HL-60 (cell line): ENCODE results near the gene REEP3.

ENCODE experiments used
- DNase-seq, 2 experiments: peaks; one replicate each; pipeline ENCODE4 v3.0.0-alpha.2; 2010 to 2020; ENCODE audit warnings: low read depth in 1 of 2, low spot score in 1 of 2
- H3K27ac ChIP-seq: fragments of 250-450 bp; sonication (Bioruptor Pico); replicated peaks from 2 replicates; pipeline ENCODE4 v1.5.1; 2020; ENCODE audit warnings: mild to moderate bottlenecking, moderate library complexity
- H3K27me3 ChIP-seq: fragments of 250-450 bp; sonication (Bioruptor Pico); 2 replicates; pipeline ENCODE4 v1.5.1; 2021; ENCODE audit warnings: mild to moderate bottlenecking, moderate library complexity; ENCODE audit not compliant: insufficient read depth, poor library complexity, severe bottlenecking
- H3K4me3 ChIP-seq: replicated peaks from 2 replicates; pipeline ENCODE4 v1.5.1; 2011; ENCODE audit warnings: mild to moderate bottlenecking, control low read depth, low read length; ENCODE audit not compliant: insufficient read depth
- GABPA ChIP-seq: IDR thresholded peaks from 2 replicates; pipeline ENCODE4 v1.6.1; 2012; ENCODE audit warnings: low read depth
- POLR2AphosphoS5 ChIP-seq: IDR thresholded peaks from 2 replicates; pipeline ENCODE4 v1.6.1; 2012; ENCODE audit warnings: low read depth
- SPI1 ChIP-seq: IDR thresholded peaks from 2 replicates; pipeline ENCODE4 v1.6.1; 2012; ENCODE audit warnings: low read depth, mild to moderate bottlenecking, borderline replicate concordance
- TF ChIP-seq, protein P1 (sequence below): IDR thresholded peaks from 2 replicates; pipeline ENCODE4 v1.6.1; 2012; ENCODE audit warnings: low read depth; ENCODE audit not compliant: insufficient replicate concordance
- TF ChIP-seq, protein P2 (sequence below): IDR thresholded peaks from one replicate; pipeline ENCODE4 v1.5.1; 2011; ENCODE audit warnings: low read length, control low read depth, inconsistent platforms; ENCODE audit not compliant: insufficient read depth

REEP3 gene

DNA sequence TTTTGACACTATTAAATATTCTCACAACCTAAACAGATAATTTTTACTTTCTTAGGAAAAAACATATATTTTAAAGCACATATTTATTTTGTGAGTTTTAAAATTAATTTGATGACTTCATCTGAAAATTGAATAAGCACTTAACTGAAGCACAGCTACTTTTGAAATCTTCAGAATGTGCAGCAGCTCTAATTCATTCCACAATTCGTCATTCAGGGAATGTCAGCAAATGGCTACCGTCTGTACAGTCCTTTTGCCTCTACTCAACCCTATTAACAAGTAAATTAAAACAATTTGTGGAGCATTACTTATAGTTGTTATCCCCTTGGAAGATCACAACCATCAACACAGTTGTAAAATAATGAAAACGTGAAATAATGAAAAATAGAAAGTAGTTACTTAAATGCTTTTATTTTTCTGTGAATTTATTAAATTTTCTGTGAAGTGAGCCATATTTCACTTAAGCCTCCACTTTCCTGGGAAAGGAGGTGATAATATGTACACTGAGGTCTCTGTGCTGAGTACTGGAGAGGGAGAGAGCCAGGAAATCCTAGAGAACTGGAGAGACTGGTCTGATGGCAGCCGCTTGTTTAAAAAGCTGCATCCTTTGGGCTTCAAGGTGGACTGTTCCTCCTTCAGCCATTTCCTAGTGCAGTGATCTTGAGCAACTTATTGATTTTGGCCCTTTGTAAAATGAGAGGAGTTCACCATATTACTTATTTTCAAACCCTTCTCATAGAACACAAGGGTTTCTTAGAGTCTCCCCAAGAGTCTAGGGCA lies 70.6 kb downstream of the REEP3 start:
- DNase-seq, result no peak
- Histone ChIP-seq H3K27ac (no peak overlapping the region), H3K27me3 (no peaks in the 10 kb centered on the region)

DNA sequence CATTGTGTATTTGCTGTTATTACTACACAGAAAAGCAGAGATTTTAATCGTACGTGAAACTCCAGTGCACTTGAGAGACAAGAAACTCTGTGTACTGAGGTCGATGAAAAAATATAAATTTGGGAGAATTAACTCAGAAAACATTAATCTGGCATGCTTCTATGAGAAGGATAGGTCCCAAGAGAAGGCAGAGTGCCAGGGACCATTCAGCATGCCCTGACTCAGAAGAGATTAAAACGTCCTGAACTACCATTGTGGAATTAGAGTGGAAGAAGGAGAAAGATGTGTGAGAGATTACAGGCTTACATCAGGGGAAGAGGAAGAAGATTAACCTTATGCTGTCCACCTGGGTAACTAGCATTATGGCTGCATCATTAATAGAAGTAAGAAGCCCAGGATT lies 72.4 kb downstream of the REEP3 start:
- no peak for DNase-seq
- TF ChIP-seq, protein P1, sequence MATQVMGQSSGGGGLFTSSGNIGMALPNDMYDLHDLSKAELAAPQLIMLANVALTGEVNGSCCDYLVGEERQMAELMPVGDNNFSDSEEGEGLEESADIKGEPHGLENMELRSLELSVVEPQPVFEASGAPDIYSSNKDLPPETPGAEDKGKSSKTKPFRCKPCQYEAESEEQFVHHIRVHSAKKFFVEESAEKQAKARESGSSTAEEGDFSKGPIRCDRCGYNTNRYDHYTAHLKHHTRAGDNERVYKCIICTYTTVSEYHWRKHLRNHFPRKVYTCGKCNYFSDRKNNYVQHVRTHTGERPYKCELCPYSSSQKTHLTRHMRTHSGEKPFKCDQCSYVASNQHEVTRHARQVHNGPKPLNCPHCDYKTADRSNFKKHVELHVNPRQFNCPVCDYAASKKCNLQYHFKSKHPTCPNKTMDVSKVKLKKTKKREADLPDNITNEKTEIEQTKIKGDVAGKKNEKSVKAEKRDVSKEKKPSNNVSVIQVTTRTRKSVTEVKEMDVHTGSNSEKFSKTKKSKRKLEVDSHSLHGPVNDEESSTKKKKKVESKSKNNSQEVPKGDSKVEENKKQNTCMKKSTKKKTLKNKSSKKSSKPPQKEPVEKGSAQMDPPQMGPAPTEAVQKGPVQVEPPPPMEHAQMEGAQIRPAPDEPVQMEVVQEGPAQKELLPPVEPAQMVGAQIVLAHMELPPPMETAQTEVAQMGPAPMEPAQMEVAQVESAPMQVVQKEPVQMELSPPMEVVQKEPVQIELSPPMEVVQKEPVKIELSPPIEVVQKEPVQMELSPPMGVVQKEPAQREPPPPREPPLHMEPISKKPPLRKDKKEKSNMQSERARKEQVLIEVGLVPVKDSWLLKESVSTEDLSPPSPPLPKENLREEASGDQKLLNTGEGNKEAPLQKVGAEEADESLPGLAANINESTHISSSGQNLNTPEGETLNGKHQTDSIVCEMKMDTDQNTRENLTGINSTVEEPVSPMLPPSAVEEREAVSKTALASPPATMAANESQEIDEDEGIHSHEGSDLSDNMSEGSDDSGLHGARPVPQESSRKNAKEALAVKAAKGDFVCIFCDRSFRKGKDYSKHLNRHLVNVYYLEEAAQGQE, result no peak
- TF ChIP-seq POLR2AphosphoS5 (no peak), SPI1 (no peak), GABPA (no peak)
- TF ChIP-seq, protein P2, sequence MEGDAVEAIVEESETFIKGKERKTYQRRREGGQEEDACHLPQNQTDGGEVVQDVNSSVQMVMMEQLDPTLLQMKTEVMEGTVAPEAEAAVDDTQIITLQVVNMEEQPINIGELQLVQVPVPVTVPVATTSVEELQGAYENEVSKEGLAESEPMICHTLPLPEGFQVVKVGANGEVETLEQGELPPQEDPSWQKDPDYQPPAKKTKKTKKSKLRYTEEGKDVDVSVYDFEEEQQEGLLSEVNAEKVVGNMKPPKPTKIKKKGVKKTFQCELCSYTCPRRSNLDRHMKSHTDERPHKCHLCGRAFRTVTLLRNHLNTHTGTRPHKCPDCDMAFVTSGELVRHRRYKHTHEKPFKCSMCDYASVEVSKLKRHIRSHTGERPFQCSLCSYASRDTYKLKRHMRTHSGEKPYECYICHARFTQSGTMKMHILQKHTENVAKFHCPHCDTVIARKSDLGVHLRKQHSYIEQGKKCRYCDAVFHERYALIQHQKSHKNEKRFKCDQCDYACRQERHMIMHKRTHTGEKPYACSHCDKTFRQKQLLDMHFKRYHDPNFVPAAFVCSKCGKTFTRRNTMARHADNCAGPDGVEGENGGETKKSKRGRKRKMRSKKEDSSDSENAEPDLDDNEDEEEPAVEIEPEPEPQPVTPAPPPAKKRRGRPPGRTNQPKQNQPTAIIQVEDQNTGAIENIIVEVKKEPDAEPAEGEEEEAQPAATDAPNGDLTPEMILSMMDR, result no peak
- Histone ChIP-seq H3K27me3 (no peaks in the 10 kb centered on the region), H3K4me3 (no peak overlapping the region), H3K27ac (no peak overlapping the region)

More for the DNA sequence above, 70.6 kb downstream of the REEP3 start:
- H3K4me3 ChIP-seq, result no peak overlapping the region
- TF ChIP-seq GABPA, result no peak
- TF ChIP-seq, protein P2, result no peak
- no peak for TF ChIP-seq POLR2AphosphoS5
- TF ChIP-seq SPI1, result no peak
- TF ChIP-seq, protein P1, result no peak

DNA sequence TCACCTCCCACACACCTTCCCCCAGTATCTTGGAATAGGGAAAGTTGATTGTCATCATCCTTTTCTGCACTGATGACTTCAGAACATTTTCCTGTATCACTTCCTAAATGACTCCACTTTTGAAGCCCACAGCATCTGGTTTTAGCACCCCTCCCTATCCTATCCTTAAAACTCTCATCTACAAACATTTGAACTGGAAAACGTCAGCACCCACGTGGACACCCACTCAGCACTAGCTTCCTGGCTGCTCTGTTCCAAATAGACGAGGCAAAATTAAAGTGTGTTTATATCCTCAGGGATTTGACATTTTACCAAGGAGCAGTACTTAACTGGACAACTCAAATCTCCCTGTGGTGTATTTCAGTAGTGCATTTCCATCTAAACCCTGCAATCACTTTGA lies 73.9 kb downstream of the REEP3 start:
- H3K4me3 ChIP-seq, result no peak overlapping the region
- H3K27me3 ChIP-seq, result no peaks in the 10 kb centered on the region
- H3K27ac ChIP-seq, result no peak overlapping the region
- TF ChIP-seq, protein P2, result no peak
- TF ChIP-seq SPI1 (no peak), GABPA (no peak), POLR2AphosphoS5 (no peak)
- TF ChIP-seq, protein P1, result no peak
- no peak for DNase-seq
